Measurements from ENCODE around the gene KRT78.
"Not testable (repeated sequence)": the region's sequence is repeated elsewhere in the genome, so short reads cannot be mapped to it uniquely, and the experiment has no call there.

The KRT78 gene

DNA sequence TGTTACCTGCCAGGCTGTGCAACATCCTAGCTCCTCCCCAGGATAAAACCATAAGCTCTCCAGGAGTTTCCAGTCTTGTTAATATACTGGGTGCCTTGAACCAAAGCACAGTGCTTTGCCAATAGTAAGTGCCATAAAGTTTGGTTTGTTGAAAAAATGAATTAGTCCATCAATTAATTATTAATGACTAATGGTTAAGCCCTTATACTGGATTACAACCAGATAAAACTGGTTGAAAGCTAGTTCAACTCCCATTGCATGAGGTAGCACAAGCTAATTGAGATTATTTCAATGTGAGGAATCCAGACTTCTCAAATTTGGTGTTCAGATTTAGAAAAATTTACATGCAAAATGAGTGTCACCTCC is 51.3 kb downstream of the KRT78 start:
- no peaks in the 10 kb centered on the region for H3K36me3 ChIP-seq (ENCODE audit: insufficient read depth, low read length)
- H3K4me1 ChIP-seq (ENCODE audit: insufficient read depth, low read length) = peaks cover 14% of the 10 kb centered on the region; the same call in 1 of the 2 replicates
- no peak overlapping the region for H3K4me3 ChIP-seq (ENCODE audit: low read length)
- H3K27me3 ChIP-seq (ENCODE audit: insufficient read depth, low read length) = no peaks in the 10 kb centered on the region
- H3K9ac ChIP-seq (ENCODE audit: low read depth, low read length) = no peak overlapping the region
- H3K27ac ChIP-seq (ENCODE audit: low read depth, low read length) = no peak overlapping the region
- no peaks in the 10 kb centered on the region for H3K9me3 ChIP-seq (ENCODE audit: insufficient read depth, low read depth, low read length)

DNA sequence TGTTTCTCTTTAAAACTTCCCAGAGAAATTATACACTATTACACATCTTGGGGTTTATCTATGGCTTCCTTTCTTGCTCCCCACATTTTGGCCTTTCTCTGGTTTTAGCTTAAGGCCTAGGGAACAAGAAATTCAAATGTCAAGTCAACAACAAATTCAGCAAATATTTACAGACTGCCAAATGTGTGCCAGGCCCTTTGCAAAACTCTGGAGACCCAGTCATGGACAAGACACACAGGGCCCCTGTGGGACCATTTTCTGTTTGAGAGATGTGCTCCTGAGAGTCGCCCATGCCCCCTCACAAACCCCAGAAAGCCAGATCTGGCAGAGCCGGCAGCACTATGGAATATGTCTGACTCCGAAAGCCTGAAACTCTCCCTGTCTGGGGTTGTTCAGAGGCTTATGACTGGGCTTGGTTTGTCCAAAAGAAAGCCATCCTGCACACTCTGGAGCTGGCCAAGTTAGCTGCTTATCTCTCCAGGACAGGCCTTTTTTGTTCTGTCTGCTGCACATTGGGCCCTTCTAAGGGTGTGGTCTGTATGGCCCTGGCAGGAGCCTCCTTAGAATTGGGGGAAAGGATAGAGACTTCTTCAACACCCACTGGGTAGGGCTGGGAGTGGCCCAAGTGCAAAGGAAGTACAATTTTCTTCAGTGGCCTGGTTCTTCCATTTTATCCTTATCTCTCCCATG is 51.8 kb downstream of the KRT78 start:
- Histone ChIP-seq H3K4me1 (ENCODE audit: insufficient read depth, low read length) (peaks cover 14% of the 10 kb centered on the region; the same call in 1 of the 2 replicates), H3K4me3 (ENCODE audit: low read length) (no peak overlapping the region), H3K9me3 (ENCODE audit: insufficient read depth, low read depth, low read length) (no peaks in the 10 kb centered on the region), H3K36me3 (ENCODE audit: insufficient read depth, low read length) (no peaks in the 10 kb centered on the region), H3K9ac (ENCODE audit: low read depth, low read length) (no peak overlapping the region), H3K27ac (ENCODE audit: low read depth, low read length) (no peak overlapping the region), H3K27me3 (ENCODE audit: insufficient read depth, low read length) (no peaks in the 10 kb centered on the region)
- WGBS = 97% methylated on average over 3 of the region's 3 CpGs

DNA sequence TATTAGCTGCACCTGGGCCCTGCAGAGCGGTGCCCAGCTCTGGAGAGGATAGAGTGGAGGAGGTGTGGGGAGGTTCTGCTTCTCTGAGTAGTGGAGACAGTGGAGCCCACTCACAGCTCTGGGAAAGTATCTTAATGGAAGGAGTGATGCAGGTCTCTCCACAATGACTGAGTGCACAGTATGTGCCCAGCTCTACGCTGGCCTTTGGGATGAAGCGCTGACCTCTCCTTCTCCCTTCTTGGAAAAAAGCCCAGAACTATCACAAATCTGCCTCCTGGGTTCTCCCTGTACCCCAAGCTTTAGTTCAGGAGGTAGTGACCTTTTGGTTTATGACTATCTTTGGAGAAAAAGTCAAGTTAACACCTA is 52.4 kb downstream of the KRT78 start:
- Histone ChIP-seq H3K27ac (ENCODE audit: low read depth, low read length) (no peak overlapping the region), H3K27me3 (ENCODE audit: insufficient read depth, low read length) (no peaks in the 10 kb centered on the region), H3K36me3 (ENCODE audit: insufficient read depth, low read length) (no peaks in the 10 kb centered on the region), H3K9me3 (ENCODE audit: insufficient read depth, low read depth, low read length) (no peaks in the 10 kb centered on the region), H3K4me3 (ENCODE audit: low read length) (no peak overlapping the region), H3K9ac (ENCODE audit: low read depth, low read length) (no peak overlapping the region), H3K4me1 (ENCODE audit: insufficient read depth, low read length) (peaks cover 14% of the 10 kb centered on the region; the same call in 1 of the 2 replicates)
- 98% methylated on average over 3 of the region's 3 CpGs for WGBS

DNA sequence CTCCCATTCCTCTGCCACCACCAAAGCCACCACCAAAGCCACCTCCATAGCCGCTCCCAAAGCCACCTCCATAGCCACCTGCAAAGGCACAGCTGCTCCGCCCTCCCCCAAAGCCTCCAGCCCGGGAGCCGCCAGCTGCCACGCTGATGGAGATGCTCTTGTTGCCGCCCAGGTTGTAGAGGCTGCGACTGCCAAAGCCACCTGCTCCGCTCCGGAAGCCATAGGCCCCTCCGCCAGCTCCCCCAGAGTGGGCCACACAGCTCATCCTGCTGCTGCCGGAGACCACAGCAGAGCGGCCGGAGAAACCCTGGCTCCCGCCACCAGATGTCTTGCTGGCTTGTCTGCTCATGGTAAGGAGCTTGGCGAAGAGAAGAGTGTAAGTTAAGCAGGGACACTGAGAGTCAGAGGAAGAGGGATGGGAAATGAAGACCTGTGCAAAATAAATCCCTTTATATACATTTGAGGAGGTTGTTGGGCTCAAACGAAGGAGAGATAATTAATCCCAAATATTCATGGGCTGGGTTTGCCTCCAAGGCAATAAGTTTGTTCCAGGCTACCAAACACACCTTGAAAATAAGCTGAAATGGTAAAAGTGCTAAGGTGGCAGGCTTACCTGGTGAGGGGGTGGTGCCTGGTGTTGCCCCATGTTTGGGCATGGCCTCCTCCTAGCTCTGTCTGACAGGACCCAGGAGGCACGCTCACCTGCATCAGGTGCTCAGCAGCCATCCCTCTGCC is 52.9 kb downstream of the KRT78 start, which contains the start of gene KRT3:
TSS of gene KRT3 (minus strand) at position 424 of the 735 bp plus-strand sequence. CDS start at position 349, 75 bp downstream.
- peaks cover 13% of the 10 kb centered on the region; the same call in 1 of the 2 replicates for H3K4me1 ChIP-seq (ENCODE audit: insufficient read depth, low read length)
- H3K27me3 ChIP-seq (ENCODE audit: insufficient read depth, low read length) = no peaks in the 10 kb centered on the region
- 92% methylated on average over 17 of the region's 17 CpGs for WGBS
- no peaks in the 10 kb centered on the region for H3K9me3 ChIP-seq (ENCODE audit: insufficient read depth, low read depth, low read length)
- no peak within 1 kb of the TSS for H3K4me3 ChIP-seq (ENCODE audit: low read length)
- H3K36me3 ChIP-seq (ENCODE audit: insufficient read depth, low read length) = no peaks in the 10 kb centered on the region
- H3K9ac ChIP-seq (ENCODE audit: low read depth, low read length) = no peak within 1 kb of the TSS
- H3K27ac ChIP-seq (ENCODE audit: low read depth, low read length) = no peak within 1 kb of the TSS

DNA sequence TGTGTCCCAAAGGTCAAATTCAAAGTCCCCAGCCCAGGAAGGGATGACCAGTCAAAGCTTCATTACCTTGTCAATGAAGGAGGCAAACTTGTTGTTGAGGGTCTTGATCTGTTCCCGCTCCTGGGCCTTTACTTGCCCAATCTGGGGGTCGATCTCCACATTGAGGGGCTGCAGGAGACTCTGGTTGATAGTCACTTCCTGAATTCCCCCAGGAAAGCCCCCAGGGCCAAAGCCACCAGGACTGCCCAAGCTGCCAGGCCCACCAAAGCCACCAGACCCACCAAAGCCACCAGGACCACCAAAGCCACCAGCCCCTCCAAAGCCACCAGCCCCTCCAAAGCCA is 53.5 kb downstream of the KRT78 start:
- H3K4me1 ChIP-seq (ENCODE audit: insufficient read depth, low read length); H3K27me3 ChIP-seq (ENCODE audit: insufficient read depth, low read length); H3K27ac ChIP-seq (ENCODE audit: low read depth, low read length); H3K4me3 ChIP-seq (ENCODE audit: low read length); H3K9me3 ChIP-seq (ENCODE audit: insufficient read depth, low read depth, low read length); H3K36me3 ChIP-seq (ENCODE audit: insufficient read depth, low read length); H3K9ac ChIP-seq (ENCODE audit: low read depth, low read length): not testable (repeated sequence)
- WGBS = 95% methylated on average over 2 of the region's 2 CpGs

DNA sequence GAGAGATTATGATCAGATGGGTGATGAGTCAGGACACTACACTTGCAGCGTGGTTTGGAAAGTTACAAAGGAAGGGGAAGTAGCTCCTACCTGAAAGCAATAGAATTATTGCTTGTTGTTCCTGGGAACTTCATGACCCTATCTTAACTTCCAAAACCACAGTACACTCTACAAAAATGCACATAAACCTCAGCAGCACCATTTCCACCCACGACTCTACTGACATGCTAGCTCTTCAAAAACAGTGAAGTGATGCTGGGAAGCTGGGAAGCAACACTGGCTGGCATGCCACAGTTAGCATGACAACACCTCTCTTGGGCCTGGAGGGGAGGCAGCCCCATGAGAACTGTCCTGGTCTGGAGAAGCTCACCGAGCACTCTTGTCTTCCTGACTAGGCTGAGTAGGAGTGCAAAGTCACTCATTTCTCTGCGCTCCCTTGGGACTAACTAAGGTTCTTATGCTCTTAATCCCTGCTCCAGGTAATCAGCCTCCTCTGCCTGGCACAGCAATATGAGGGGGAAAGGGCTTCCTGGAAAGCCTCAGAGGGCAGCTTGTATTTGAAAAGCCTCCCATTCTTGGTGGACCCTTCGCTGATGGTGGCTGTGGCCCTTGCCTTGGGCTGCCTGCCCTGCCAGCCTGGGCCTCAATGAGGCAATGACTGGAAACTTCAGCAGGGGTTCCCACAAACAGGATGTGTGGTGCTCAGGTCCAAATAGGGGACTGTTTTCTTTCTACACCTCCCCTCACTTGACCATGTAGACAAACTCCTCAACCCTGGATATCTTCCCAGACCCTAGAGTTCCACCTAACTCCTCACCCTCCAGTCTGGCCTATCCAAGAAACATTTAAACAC is 54.1 kb downstream of the KRT78 start:
- Histone ChIP-seq H3K4me3 (ENCODE audit: low read length) (no peak overlapping the region), H3K27ac (ENCODE audit: low read depth, low read length) (no peak overlapping the region), H3K9me3 (ENCODE audit: insufficient read depth, low read depth, low read length) (no peaks in the 10 kb centered on the region), H3K27me3 (ENCODE audit: insufficient read depth, low read length) (no peaks in the 10 kb centered on the region), H3K4me1 (ENCODE audit: insufficient read depth, low read length) (0 out of 2 replicates have a peak, but pooled peaks cover 1% of the 10 kb centered on the region), H3K36me3 (ENCODE audit: insufficient read depth, low read length) (no peaks in the 10 kb centered on the region), H3K9ac (ENCODE audit: low read depth, low read length) (no peak overlapping the region)
- 89% methylated on average over 5 of the region's 5 CpGs for WGBS

DNA sequence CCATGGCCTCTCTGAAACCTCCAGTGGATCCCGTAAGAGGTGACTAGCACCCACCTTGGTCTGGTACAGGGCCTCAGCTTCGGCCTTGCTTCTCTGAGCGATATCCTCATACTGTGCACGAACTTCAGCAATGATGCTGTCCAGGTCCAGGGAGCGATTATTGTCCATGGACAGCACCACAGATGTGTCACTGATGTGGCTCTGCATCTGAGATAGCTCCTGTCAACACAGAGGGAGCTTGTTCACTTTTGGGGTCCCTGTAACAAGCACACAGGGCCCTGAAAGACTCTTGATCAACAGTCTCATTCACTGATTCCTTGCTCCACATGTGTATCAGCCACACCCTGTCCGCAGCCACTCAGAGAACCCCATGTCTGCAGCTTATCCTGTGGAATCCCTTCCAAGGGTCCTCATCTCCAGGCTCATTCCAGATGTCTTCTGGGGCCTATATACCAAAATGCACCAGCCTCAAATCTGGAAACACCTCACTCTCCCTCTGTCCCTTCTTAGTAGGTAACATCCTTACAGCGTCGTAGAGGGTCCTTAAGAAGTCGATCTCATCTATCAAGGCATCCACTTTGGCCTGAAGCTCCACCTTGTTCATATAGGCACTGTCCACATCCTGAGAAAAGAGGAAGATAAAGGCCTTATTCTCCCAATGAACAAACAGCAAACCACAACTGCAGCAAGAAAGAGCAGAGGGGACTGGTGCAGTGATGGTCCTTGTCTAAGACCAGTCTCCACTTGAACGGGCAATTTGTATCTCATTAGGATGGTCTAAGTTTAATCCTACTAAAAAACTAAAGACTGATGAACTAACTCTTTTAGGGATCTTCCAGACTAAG is 56.4 kb downstream of the KRT78 start:
- Histone ChIP-seq H3K4me3 (ENCODE audit: low read length) (no peak overlapping the region), H3K4me1 (ENCODE audit: insufficient read depth, low read length) (no peaks in the 10 kb centered on the region), H3K9me3 (ENCODE audit: insufficient read depth, low read depth, low read length) (no peaks in the 10 kb centered on the region), H3K27ac (ENCODE audit: low read depth, low read length) (no peak overlapping the region), H3K36me3 (ENCODE audit: insufficient read depth, low read length) (no peaks in the 10 kb centered on the region), H3K27me3 (ENCODE audit: insufficient read depth, low read length) (no peaks in the 10 kb centered on the region), H3K9ac (ENCODE audit: low read depth, low read length) (no peak overlapping the region)
- 95% methylated on average over 10 of the region's 10 CpGs for WGBS

DNA sequence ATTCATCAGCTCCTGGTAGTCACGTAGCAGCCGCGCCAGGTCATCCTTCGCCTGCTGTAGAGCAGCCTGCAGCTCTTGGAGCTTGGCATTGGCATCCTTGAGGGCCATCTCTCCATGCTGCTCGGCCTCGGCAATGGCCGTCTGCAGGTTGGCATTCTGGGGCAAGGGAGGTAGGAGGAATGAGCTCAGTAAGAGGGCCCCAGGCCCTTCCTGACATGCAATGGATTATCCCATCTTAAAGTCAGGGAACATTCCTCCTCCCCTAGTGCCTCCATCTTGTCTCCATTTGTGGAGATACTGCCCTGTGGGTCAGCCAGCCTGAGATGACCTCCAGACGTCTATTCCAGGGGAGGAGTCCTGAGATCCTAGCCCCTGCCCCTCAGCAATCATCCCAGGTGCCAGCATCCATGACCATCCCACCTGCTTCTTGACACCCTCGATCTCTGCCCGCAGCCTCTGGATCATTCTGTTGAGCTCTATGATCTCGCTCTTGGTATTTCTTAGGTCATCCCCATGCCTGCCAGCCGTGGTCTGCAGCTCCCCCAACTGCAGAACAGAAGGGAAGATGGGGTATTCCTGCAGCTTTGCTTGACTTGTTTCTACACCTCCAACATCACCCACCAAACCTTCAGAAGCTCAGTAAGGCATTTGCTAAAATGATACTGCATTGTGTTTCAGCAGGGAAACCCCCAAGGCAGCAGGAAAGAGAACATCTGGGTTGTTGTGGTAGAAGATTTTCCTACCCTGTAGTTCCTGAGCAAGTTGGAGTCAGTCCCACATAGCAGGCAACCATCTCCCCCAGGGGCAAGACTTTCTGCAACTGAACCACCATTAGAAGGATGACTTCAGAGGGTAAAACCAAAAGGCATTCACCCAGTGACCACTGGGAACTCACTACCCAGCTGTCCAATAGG is 57.3 kb downstream of the KRT78 start:
- Histone ChIP-seq H3K4me1 (ENCODE audit: insufficient read depth, low read length) (no peaks in the 10 kb centered on the region), H3K27me3 (ENCODE audit: insufficient read depth, low read length) (no peaks in the 10 kb centered on the region), H3K27ac (ENCODE audit: low read depth, low read length) (no peak overlapping the region), H3K36me3 (ENCODE audit: insufficient read depth, low read length) (no peaks in the 10 kb centered on the region), H3K4me3 (ENCODE audit: low read length) (no peak overlapping the region), H3K9ac (ENCODE audit: low read depth, low read length) (no peak overlapping the region), H3K9me3 (ENCODE audit: insufficient read depth, low read depth, low read length) (no peaks in the 10 kb centered on the region)
- WGBS = 93% methylated on average over 12 of the region's 12 CpGs

DNA sequence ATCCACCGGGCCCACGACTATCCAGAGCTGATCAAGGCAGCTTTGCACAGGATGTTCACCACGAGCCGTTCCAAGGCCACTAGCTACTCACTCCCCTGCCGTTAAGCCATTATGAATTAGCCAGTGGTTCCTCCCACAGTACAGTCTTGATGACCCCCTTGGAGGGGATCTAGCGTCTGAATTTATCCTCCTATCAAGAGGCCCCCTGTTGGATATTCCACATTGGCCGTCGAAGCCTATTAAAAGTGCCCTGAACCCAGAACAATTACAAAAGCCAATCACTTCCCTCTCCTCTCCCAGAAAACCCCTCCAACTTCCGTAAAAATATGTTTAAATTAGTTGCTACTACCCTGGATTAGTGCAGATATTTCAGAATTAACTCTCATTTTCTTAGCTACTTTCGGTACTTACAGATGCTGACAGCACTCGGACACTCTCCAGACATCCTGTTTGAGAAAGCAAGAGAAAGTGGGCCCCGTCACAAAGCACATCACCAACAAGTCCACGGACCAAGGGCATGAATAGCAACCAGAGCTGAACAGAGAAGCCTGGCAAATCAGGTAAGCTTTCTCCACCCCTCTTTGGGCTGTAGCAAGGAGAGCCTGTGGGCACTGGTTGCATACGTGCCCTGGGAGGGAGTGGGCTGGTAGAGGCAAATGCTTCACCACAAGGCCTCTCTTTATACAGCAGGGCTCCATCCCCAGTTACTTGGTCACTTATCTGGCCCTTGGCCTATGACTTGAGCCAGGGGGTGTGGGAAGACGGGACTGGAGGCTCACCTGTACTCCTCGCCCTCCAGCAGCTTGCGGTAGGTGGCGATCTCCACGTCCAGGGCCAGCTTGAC is 58.1 kb downstream of the KRT78 start:
- H3K4me1 ChIP-seq (ENCODE audit: insufficient read depth, low read length) = no peaks in the 10 kb centered on the region
- 91% methylated on average over 19 of the region's 19 CpGs for WGBS
- H3K4me3 ChIP-seq (ENCODE audit: low read length) = no peak overlapping the region
- no peak overlapping the region for H3K9ac ChIP-seq (ENCODE audit: low read depth, low read length)
- no peaks in the 10 kb centered on the region for H3K9me3 ChIP-seq (ENCODE audit: insufficient read depth, low read depth, low read length)
- H3K27ac ChIP-seq (ENCODE audit: low read depth, low read length) = no peak overlapping the region
- no peaks in the 10 kb centered on the region for H3K36me3 ChIP-seq (ENCODE audit: insufficient read depth, low read length)
- H3K27me3 ChIP-seq (ENCODE audit: insufficient read depth, low read length) = no peaks in the 10 kb centered on the region

All from HUES64 (cell line).